Mucosa of rectum (tissue), 2 donors: ENCODE results near the gene LSAMP.

Experiments
- H3K27ac ChIP-seq, 2 donors: one replicate each; pipeline ENCODE4 v1.7.0; 2013; ENCODE audit warnings: inconsistent platforms in 2 of 2, low read depth in 2 of 2, low read length in 2 of 2
- H3K27me3 ChIP-seq, 2 donors: one replicate each; pipeline ENCODE4 v1.7.0; 2013; ENCODE audit warnings: low read length in 2 of 2; ENCODE audit not compliant: control insufficient read depth in 2 of 2, insufficient read depth in 2 of 2
- H3K36me3 ChIP-seq, 2 donors: one replicate each; pipeline ENCODE4 v1.7.0; 2013; ENCODE audit warnings: low read length in 2 of 2; ENCODE audit not compliant: control insufficient read depth in 2 of 2, insufficient read depth in 2 of 2
- H3K4me1 ChIP-seq, 2 donors: one replicate each; pipeline ENCODE4 v1.7.0; 2013; ENCODE audit warnings: low read length in 2 of 2, mild to moderate bottlenecking in 1 of 2; ENCODE audit not compliant: control insufficient read depth in 2 of 2, insufficient read depth in 2 of 2
- H3K4me3 ChIP-seq, 2 donors: one replicate each; pipeline ENCODE4 v1.7.0; 2013; ENCODE audit warnings: low read length in 2 of 2
- H3K9ac ChIP-seq, 2 donors: one replicate each; pipeline ENCODE4 v1.7.0; 2013; ENCODE audit warnings: low read length in 2 of 2, low read depth in 1 of 2, mild to moderate bottlenecking in 1 of 2
- H3K9me3 ChIP-seq, 2 donors: one replicate each; pipeline ENCODE4 v1.7.0; 2013; ENCODE audit warnings: low read length in 2 of 2; ENCODE audit not compliant: control insufficient read depth in 2 of 2
- donor health status: healthy.
- donor health status: Normal muscosa, but diverticular disease.

The LSAMP gene

DNA sequence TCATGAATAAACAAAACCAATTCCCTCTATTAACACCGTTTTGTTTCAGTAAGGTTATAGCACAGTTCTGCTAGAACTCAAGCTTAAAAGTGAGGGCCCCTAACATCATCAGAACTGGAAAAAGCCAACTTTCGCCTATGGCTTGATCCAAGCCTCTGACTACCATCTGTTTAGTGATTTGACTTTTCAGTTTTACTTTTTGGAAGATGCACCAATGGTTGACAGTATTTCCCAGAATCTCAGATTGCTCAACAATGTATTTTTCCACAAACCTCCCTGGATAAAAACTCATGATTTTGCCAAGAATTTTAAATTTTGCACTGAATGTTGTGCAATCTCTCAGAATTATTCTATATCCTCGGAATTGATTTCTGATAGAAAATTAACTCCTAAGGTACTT is 190.7 kb downstream of the LSAMP start:
- H3K27me3 ChIP-seq, result no peaks in the 10 kb centered on the region
- H3K36me3 ChIP-seq, result no peaks in the 10 kb centered on the region
- H3K4me1 ChIP-seq, result no peaks in the 10 kb centered on the region
- no peak overlapping the region for H3K9ac ChIP-seq
- H3K27ac ChIP-seq, result no peak overlapping the region
- no peak overlapping the region for H3K4me3 ChIP-seq
- no peaks in the 10 kb centered on the region for H3K9me3 ChIP-seq

DNA sequence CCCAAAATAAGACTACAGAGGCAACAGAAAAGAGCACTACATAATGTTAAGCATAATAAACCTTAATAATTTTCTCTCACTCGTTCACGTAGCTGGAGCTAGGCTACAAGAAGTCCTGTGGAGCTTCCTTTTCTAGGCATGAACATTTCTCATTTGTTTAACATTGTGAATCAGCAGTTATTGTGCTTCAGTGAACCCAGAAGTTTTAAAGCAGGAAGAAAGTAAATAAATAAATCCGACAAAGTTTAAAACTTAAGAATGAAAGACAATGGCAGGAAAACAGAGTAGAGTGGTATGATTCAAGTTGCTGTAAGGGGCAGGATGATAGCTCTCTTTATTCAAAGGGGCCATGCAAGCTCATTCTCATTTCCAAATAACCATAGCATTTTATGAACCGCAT is 191.8 kb downstream of the LSAMP start:
- H3K4me1 ChIP-seq, result no peaks in the 10 kb centered on the region
- H3K9me3 ChIP-seq, result no peaks in the 10 kb centered on the region
- no peaks in the 10 kb centered on the region for H3K36me3 ChIP-seq
- H3K27ac ChIP-seq, result no peak overlapping the region
- H3K9ac ChIP-seq, result no peak overlapping the region
- no peaks in the 10 kb centered on the region for H3K27me3 ChIP-seq
- no peak overlapping the region for H3K4me3 ChIP-seq

DNA sequence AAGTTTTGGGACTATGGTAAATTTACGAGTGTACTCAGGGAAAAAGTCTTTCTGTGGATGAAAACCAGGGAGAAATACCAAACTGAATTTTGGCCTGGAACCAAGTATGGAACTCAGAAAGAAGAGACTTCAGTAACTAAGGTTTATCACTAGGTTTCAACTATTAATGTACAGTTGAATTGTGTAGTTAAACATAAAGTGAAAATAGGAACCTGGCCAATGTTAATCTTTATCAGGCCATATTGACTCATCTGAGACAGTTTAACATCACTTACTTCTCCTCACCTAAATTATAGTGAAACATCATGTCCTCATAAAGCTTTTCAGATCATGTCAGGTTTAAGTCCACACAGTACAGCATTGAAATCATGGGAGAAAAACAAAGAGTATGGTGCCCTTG is 197.7 kb downstream of the LSAMP start:
- Histone ChIP-seq H3K27me3 (no peaks in the 10 kb centered on the region), H3K9ac (no peak overlapping the region), H3K36me3 (no peaks in the 10 kb centered on the region)

DNA sequence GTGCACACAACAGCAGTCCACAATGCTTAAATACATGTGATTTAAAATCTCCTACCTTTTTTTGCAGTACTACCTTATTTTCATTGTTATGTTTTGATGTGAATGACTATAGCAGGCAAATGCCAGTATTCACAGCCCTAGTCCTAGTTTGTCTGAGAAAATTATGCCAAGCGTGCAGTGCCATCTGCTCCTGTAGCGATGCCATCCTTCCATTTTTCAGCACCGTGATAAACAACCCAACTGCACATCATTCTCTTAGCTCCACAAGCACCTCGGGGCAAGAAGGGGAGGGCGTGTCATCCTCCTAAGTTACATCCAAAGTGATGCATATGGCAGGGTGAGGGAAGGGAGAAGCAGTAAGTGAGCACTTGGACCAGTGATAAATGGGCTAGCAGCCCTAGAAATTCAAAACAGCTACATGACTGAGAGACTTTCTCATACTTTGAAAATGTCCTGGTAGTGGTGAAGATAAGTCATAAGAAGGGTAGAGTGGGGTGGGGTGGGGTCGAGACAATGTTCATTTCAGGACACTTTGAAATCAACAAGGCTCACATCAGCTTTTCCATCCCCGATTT is 198.8 kb downstream of the LSAMP start:
- Histone ChIP-seq H3K4me3 (no peak overlapping the region), H3K9me3 (no peaks in the 10 kb centered on the region), H3K36me3 (no peaks in the 10 kb centered on the region), H3K9ac (no peak overlapping the region), H3K27me3 (no peaks in the 10 kb centered on the region), H3K4me1 (no peaks in the 10 kb centered on the region), H3K27ac (no peak overlapping the region)

More for the DNA sequence above, 197.7 kb downstream of the LSAMP start:
- Histone ChIP-seq H3K9me3 (no peaks in the 10 kb centered on the region), H3K4me1 (no peaks in the 10 kb centered on the region), H3K4me3 (no peak overlapping the region), H3K27ac (no peak overlapping the region)

DNA sequence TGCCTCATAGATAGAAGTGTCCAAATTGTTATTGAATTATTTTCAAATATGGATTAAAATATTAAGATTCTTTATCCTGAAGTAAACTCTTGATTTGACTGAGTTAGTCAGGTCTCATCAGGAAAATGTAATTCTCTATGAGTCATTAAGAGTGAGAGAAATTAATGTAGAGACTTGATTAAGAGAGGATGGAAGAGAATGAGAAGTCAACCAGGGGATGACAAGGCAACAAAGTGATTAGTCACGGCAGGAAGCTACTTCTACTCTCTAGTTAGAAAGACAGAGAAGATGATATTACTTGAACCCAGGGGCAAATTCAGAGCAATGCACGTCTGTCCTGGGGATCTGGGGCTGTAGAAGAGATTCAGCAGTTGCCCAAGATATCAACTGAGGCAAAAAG is 202.5 kb downstream of the LSAMP start:
- H3K27ac ChIP-seq, result no peak overlapping the region
- no peaks in the 10 kb centered on the region for H3K36me3 ChIP-seq
- H3K9me3 ChIP-seq, result no peaks in the 10 kb centered on the region
- H3K4me3 ChIP-seq, result no peak overlapping the region
- H3K27me3 ChIP-seq, result no peaks in the 10 kb centered on the region
- no peak overlapping the region for H3K9ac ChIP-seq
- H3K4me1 ChIP-seq, result no peaks in the 10 kb centered on the region

DNA sequence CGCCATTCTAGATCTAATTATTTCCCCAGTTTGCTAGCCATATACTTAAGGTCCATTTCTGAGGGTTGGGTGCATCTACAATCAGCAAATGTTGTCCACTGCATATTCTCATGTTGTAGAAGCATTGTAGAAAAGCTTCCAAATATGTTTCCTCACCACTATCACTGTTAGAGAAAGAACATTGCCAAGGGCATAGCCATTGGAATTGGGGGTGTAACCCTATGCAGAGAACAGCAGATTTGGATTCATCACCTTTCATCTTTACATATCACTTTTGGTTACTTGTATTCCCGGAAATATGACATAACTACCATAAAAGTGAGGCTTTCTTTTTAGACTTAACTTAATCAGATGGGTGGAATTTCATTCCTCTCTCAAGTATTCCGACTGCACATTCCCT is 203.6 kb downstream of the LSAMP start:
- no peaks in the 10 kb centered on the region for H3K9me3 ChIP-seq
- H3K36me3 ChIP-seq, result no peaks in the 10 kb centered on the region
- no peaks in the 10 kb centered on the region for H3K27me3 ChIP-seq
- no peaks in the 10 kb centered on the region for H3K4me1 ChIP-seq
- no peak overlapping the region for H3K27ac ChIP-seq
- H3K4me3 ChIP-seq, result no peak overlapping the region
- H3K9ac ChIP-seq, result no peak overlapping the region

DNA sequence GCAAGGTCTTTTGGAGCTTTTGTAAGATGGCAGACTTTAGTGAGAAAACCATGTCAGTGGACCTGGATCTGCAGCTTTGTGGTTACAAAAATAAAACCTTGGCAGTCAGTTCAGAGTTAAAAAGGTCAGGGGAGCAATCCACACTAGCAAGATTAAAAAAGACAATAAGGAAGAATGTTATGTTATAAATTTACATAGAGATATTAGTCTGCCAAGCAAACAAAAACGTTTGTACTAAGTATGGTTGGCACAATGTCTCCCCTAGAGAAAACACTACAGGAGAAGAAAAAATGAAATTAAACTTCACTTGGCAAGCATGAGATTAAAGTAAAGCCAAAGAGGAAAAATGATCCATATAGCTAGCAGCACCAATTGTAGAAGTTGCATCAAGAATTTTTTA is 205.0 kb downstream of the LSAMP start:
- H3K4me1 ChIP-seq, result no peaks in the 10 kb centered on the region
- no peaks in the 10 kb centered on the region for H3K9me3 ChIP-seq
- H3K9ac ChIP-seq, result no peak overlapping the region
- H3K27ac ChIP-seq, result no peak overlapping the region
- H3K4me3 ChIP-seq, result no peak overlapping the region
- H3K36me3 ChIP-seq, result no peaks in the 10 kb centered on the region
- H3K27me3 ChIP-seq, result no peaks in the 10 kb centered on the region

DNA sequence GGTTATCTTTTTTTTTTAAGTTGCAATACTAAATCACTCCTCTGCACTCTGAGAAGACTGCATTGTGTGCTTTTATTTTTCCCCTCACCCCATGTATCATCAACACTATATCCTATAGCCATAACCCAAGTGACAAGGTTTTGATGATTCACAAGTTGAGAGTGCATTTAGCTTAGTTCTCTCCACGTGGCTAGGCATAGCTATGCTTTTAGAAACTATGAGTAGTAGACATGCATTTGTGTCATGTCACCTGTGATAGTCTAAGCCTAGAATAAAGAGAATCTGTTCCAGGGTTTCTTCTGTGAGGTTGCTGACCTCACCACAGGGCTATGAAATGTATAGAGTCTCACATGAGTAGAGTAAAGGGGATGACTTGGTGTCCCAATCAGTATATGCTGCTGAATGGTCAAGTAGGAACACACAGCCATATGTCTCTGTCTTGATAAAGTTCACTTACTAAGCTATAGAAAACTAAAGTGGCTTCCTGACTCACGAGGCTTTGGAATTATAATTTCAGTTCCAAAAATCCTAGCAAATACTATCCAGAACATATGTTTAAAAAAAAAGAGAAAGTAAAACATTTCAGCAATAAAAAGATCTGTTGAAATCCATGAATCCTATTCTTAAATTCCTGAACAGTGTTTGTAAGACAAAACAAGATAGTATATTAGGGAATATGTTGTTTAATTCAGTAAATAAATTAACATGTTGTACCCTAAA is 206.3 kb downstream of the LSAMP start:
- Histone ChIP-seq H3K4me3 (no peak overlapping the region), H3K9me3 (no peaks in the 10 kb centered on the region), H3K27ac (no peak overlapping the region), H3K27me3 (no peaks in the 10 kb centered on the region), H3K9ac (no peak overlapping the region), H3K4me1 (no peaks in the 10 kb centered on the region), H3K36me3 (no peaks in the 10 kb centered on the region)

DNA sequence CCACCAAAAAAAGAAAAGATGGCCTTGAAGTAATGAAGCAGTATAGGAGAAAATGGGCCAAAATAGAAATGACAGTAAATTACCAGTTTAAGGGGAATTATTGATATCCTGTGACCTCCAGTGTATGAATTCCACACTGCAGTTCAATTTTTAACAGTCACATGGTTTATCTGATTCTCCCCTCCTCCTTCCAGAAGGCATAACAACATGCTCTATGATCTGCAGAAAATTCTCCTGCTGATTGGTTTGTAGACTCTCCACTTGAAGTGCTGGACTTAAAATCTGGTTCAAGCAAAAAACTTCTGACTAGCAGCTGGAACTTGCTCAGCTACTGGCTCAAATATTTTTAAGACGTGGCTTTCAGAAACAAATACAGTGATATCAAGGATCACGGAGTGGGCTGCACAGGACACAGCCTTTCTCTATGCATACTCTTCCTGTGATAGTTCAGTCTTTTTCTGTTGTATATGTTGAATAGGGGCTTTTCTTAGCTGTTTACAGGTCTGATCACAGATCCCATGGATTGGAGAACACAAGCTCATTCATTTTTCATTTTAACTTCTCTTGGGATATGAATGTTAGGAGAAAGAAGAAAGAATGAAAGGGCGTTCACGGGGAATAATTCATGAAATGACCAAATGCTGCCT is 211.5 kb downstream of the LSAMP start:
- Histone ChIP-seq H3K9me3 (no peaks in the 10 kb centered on the region), H3K4me1 (no peaks in the 10 kb centered on the region), H3K27me3 (no peaks in the 10 kb centered on the region), H3K9ac (no peak overlapping the region), H3K27ac (no peak overlapping the region), H3K36me3 (no peaks in the 10 kb centered on the region), H3K4me3 (no peak overlapping the region)

DNA sequence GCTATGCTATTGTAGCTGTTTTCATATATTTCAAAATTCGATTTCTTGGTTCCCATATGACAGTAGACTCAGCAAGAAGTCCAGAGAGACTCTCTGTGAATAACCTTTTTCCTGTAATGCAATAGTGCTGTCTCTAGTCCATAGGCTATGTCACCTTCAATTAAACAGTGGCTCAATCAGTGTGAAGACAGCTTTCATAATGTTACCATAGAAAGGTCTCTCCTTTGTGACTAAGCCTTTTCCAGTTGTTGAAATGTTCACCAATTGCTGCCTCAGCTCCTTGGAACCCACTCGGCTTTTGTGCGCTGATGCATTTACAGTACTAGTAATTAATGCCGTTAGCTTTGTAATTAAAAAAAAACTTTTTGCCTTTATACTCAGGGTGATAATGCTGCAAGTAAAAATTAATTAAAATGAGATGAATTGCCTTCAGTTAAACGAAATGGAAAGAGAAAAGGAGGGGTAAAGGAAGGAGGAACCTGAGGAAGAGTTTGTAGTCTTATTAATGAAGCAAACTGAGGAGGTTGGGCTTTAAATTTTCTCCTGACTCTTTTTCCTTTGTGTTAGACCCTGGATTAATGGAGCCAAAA is 214.8 kb downstream of the LSAMP start:
- H3K36me3 ChIP-seq, result no peaks in the 10 kb centered on the region
- H3K4me3 ChIP-seq, result no peak overlapping the region
- H3K4me1 ChIP-seq, result no peaks in the 10 kb centered on the region
- H3K27ac ChIP-seq, result no peak overlapping the region
- H3K9ac ChIP-seq, result no peak overlapping the region
- H3K9me3 ChIP-seq, result no peaks in the 10 kb centered on the region
- no peaks in the 10 kb centered on the region for H3K27me3 ChIP-seq
